MCF 10A (cell line): ENCODE data around the gene KCNJ10. TPM values are rescaled to one million over a fixed set of nuclear protein-coding genes. Genes with fewer than 3 reads are reported as not detected.
A peak's percentile ranks its signal among the peaks of the same experiment; 100 is the strongest.

ENCODE experiments used
- BruUV-seq: library from RNA; stranded (reverse); fragments of 400-500 nt; replicated peaks from 2 replicates; lab custom pipeline; 2021; lab: Mats Ljungman, UMichigan
- CTCF ChIA-PET: fragments of 300-600 bp; sonication (Branson Sonifier 250); formaldehyde crosslinking; extraction: SDS; loops from one replicate; lab custom pipeline; 2021; ENCODE audit warnings: antibody characterized with exemption, inconsistent platforms; lab: Yijun Ruan, JAX
- POLR2A ChIA-PET: fragments of 300-600, 350-650 bp; sonication (Branson Sonifier 250); formaldehyde crosslinking; extraction: SDS; loops from one replicate; lab custom pipeline; 2020; ENCODE audit warnings: antibody characterized with exemption, inconsistent platforms; lab: Yijun Ruan, JAX
- DNase-seq: peaks from one replicate; pipeline ENCODE4 v3.0.0-alpha.2; 2018; ENCODE audit not compliant: unreplicated experiment
- H3K27ac Mint-ChIP-seq: one replicate; pipeline ENCODE4 v1.8.0; 2022; ENCODE audit warnings: mild to moderate bottlenecking, low read depth, mixed read lengths; ENCODE audit not compliant: unreplicated experiment
- H3K27me3 Mint-ChIP-seq: one replicate; pipeline ENCODE4 v1.8.0; 2022; ENCODE audit warnings: mixed read lengths; ENCODE audit not compliant: insufficient read depth, unreplicated experiment
- H3K36me3 Mint-ChIP-seq: one replicate; pipeline ENCODE4 v1.8.0; 2022; ENCODE audit warnings: mild to moderate bottlenecking, moderate library complexity, mixed read lengths; ENCODE audit not compliant: insufficient read depth, unreplicated experiment
- H3K4me1 Mint-ChIP-seq: one replicate; pipeline ENCODE4 v1.8.0; 2022; ENCODE audit warnings: mixed read lengths; ENCODE audit not compliant: insufficient read depth, unreplicated experiment
- H3K4me3 Mint-ChIP-seq: one replicate; pipeline ENCODE4 v1.8.0; 2022; ENCODE audit warnings: mild to moderate bottlenecking, moderate library complexity, mixed read lengths; ENCODE audit not compliant: unreplicated experiment
- H3K9me3 Mint-ChIP-seq: one replicate; pipeline ENCODE4 v1.8.0; 2022; ENCODE audit warnings: mixed read lengths; ENCODE audit not compliant: unreplicated experiment
- intact Hi-C: fragments of 100-400 bp; cut with micrococcal nuclease; formaldehyde crosslinking; loops from 2 replicates; pipeline ENCODE4 v1.14.1; 2022
- total RNA-seq: library from RNA; stranded (reverse); gene quantifications from 2 replicates; pipeline ENCODE4 v1.2.3, GENCODE V29; 2022
- TF ChIP-seq, protein P1 (sequence below): fragments of 200-600 bp; IDR thresholded peaks from one replicate; pipeline ENCODE4 v1.8.0; 2022; ENCODE audit warnings: antibody characterized with exemption, mild to moderate bottlenecking; ENCODE audit not compliant: unreplicated experiment

KCNJ10 gene
- total RNA-seq, 1 experiment from 2014 or later, result not detected

DNA sequence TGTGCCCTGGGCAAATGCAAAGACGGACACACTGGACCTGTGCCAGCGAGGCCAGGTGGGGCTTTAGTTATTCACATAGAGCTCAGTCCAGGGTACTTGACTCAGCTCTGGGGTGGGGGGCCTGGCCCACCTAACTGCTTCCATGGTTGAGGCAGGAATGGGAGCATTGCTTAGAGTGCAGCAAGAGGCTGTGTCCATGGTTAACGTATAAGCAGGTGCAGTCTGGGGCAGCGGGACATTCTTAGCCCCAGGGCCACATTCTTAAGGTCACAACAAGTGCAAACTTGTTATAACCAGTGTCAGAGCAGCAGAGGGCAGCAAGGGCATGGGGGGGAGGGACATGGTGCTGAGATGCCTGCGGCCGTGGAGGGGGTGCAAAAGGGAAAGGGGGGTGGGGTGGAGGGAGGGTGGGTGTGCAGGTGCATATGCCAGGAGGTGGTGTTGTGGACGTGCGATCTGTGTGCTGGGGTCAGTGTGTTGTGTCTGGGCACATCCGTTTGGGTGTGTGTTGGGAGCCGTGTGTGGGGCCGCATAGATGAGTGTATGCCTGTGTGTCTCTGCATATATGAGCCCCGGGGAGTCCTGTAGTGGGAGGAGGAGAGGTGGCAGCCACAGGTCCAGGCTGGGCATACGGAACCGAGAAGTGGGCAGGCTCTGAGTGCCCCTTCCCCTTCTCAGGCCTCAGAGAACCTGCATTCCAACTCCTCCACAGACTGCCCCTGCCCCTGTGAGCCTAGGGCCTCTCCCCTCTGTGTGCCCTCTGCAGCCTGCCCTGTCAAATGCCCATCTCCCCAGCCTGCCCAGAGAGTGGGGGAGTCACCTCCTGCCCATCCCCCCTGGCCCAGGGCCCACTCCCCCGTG lies 8.4 kb downstream of the KCNJ10 start:
- Mint-ChIP-seq H3K9me3 (no peaks in the 10 kb centered on the region), H3K4me1 (peaks cover 8% of the 10 kb centered on the region), H3K4me3 (no peak overlapping the region), H3K27ac (no peak overlapping the region), H3K36me3 (no peaks in the 10 kb centered on the region), H3K27me3 (peaks cover 53% of the 10 kb centered on the region)
- no TSS peak for BruUV-seq
- ChIA-PET POLR2A (interaction anchor here (0.6 to 3.5 kb wide), 3 partner anchors 16 to 30 kb away, joined by 3 to 12 read pairs (median 10); partner anchors contain the start of gene PIGM), CTCF (interaction anchor here (1.0 to 49.6 kb wide), 4 partner anchors 3 to 132 kb away, joined by 3 to 1546 read pairs (median 795); partner anchors contain the start of genes IGSF8, KCNJ10 and KCNJ9)
- intact Hi-C loops, result no loop called here
- TF ChIP-seq, protein P1, sequence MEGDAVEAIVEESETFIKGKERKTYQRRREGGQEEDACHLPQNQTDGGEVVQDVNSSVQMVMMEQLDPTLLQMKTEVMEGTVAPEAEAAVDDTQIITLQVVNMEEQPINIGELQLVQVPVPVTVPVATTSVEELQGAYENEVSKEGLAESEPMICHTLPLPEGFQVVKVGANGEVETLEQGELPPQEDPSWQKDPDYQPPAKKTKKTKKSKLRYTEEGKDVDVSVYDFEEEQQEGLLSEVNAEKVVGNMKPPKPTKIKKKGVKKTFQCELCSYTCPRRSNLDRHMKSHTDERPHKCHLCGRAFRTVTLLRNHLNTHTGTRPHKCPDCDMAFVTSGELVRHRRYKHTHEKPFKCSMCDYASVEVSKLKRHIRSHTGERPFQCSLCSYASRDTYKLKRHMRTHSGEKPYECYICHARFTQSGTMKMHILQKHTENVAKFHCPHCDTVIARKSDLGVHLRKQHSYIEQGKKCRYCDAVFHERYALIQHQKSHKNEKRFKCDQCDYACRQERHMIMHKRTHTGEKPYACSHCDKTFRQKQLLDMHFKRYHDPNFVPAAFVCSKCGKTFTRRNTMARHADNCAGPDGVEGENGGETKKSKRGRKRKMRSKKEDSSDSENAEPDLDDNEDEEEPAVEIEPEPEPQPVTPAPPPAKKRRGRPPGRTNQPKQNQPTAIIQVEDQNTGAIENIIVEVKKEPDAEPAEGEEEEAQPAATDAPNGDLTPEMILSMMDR, result no peak
- peak; percentile 74 for DNase-seq

DNA sequence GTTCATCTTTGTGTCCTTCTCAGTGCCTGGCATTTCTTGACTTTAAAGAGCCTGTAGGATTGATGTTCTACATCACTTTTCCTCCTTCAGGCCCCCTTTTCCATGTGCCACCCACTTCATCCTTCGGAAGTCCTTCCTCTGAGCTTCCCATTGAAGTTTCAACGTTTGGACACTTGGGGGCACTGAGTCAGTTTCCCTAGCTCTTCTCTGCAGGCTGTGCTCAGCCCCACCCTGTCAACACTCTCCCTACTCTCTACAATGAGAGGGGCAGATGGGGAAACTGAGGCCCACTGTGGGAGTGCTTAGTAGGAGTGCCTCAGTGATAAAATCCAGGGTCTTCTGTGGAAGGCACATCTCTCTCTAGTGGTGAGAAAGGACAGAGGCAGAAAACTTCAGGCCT lies 11.9 kb downstream of the KCNJ10 start:
- Mint-ChIP-seq H3K27me3 (peaks cover 63% of the 10 kb centered on the region), H3K27ac (no peak overlapping the region), H3K4me1 (peaks cover 12% of the 10 kb centered on the region), H3K9me3 (no peaks in the 10 kb centered on the region), H3K36me3 (peaks cover 6% of the 10 kb centered on the region), H3K4me3 (no peak overlapping the region)
- POLR2A ChIA-PET, result interaction anchor here (0.5 to 3.5 kb wide), 3 partner anchors 12 to 323 kb away, joined by 3 to 12 read pairs (median 3); no protein-coding TSS in a partner anchor
- peak; percentile 32 for DNase-seq
- no TSS peak for BruUV-seq
- CTCF ChIA-PET, result interaction anchor here (0.6 to 49.6 kb wide), 12 partner anchors 9 to 234 kb away, joined by 3 to 1546 read pairs (median 4); partner anchors contain the start of genes IGSF8, KCNJ10 and KCNJ9
- TF ChIP-seq, protein P1, result no peak
- intact Hi-C loops, result no loop called here

DNA sequence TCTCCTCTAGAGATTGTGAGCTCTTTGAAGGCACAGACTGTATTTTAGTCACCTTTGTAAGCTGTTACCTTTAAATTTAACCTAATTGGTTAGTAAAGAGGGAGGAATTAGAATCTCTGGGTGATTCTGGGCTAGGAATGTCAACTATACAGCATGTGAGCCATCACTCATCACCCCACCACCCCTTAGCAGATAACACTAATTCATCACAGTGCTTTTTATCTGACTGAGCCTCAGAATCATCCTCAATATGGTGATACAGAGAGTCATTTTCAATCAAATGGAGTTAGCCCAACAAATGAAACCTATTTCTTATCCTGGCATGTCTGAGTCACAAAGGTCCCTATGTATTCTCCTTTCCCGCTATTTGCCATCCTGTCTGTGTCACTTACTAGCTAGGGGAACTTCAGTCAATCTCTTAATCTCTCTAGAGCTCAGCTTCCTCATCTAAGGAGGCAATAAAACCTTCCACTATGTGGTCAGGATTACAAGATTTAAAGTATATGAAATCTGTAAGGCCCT lies 13.3 kb downstream of the KCNJ10 start:
- H3K9me3 Mint-ChIP-seq, result no peaks in the 10 kb centered on the region
- H3K36me3 Mint-ChIP-seq, result peaks cover 6% of the 10 kb centered on the region
- no peak overlapping the region for H3K27ac Mint-ChIP-seq
- intact Hi-C loops, result no loop called here
- no peak overlapping the region for H3K4me3 Mint-ChIP-seq
- TF ChIP-seq, protein P1, result no peak
- BruUV-seq, result no TSS peak
- ChIA-PET CTCF (interaction anchor here (1.1 to 49.6 kb wide), 4 partner anchors 10 to 235 kb away, joined by 3 to 1546 read pairs (median 14); partner anchors contain the start of genes IGSF8, KCNJ10 and KCNJ9), POLR2A (interaction anchor here (0.6 kb wide), 1 partner anchor 25 kb away, joined by 3 read pairs; no protein-coding TSS in a partner anchor)
- H3K27me3 Mint-ChIP-seq, result peaks cover 77% of the 10 kb centered on the region
- no peak for DNase-seq
- peaks cover 9% of the 10 kb centered on the region for H3K4me1 Mint-ChIP-seq
